IMR-90 (cell line): ENCODE results near the gene DNAI7. TPM values are rescaled to one million over a fixed set of nuclear protein-coding genes. Genes with fewer than 3 reads are reported as not detected.

Source experiments
- ATAC-seq: fragments of 200-7000 bp; cut with Tn5 transposase; 2 replicates; pipeline ENCODE4 v1.9.1; 2020; ENCODE audit warnings: low read depth, mild to moderate bottlenecking, moderate library complexity
- BruUV-seq: library from RNA; stranded (reverse); fragments of 400-500 nt; replicated peaks from 2 replicates; lab custom pipeline; 2021; lab: Mats Ljungman, UMichigan
- CTCF ChIA-PET: fragments of 300-600 bp; formaldehyde crosslinking; extraction: SDS; loops from one replicate; lab custom pipeline; 2021; ENCODE audit warnings: antibody characterized with exemption; lab: Yijun Ruan, JAX
- POLR2A ChIA-PET: fragments of 300-600 bp; sonication (Branson Sonifier 250); formaldehyde crosslinking; loops from one replicate; lab custom pipeline; 2022; ENCODE audit warnings: antibody characterized with exemption; ENCODE audit not compliant: unreplicated experiment; lab: Charles Lee
- DNase-seq: peaks from one replicate; pipeline ENCODE4 v3.0.0; 2013
- H2AFZ ChIP-seq: replicated peaks from 2 replicates; pipeline ENCODE3; 2013; ENCODE audit warnings: low read length, mild to moderate bottlenecking; ENCODE audit not compliant: poor library complexity
- H2AK5ac ChIP-seq: 2 replicates; pipeline ENCODE4 v1.6.1; 2013; ENCODE audit warnings: low read depth, low read length, inconsistent platforms
- H2AK9ac ChIP-seq: replicated peaks from 2 replicates; pipeline ENCODE3; 2013; ENCODE audit warnings: mild to moderate bottlenecking, low read depth, low read length, moderate library complexity; ENCODE audit not compliant: poor library complexity
- H2BK120ac ChIP-seq: 2 replicates; pipeline ENCODE4 v1.6.1; 2013; ENCODE audit warnings: low read depth, low read length, inconsistent platforms
- H2BK15ac ChIP-seq: 3 replicates; pipeline ENCODE4 v1.6.1; 2013; ENCODE audit warnings: low read depth, low read length, inconsistent platforms
- H2BK20ac ChIP-seq: 2 replicates; pipeline ENCODE4 v1.6.1; 2013; ENCODE audit warnings: low read depth, mild to moderate bottlenecking, inconsistent platforms, low read length, moderate library complexity
- H2BK5ac ChIP-seq: 2 replicates; pipeline ENCODE4 v1.6.1; 2013; ENCODE audit warnings: mild to moderate bottlenecking, low read depth, low read length, inconsistent platforms; ENCODE audit not compliant: poor library complexity, severe bottlenecking
- H3K14ac ChIP-seq: replicated peaks from 2 replicates; pipeline ENCODE4 v1.6.1; 2013; ENCODE audit warnings: low read depth, low read length, inconsistent platforms
- H3K18ac ChIP-seq: 2 replicates; pipeline ENCODE4 v1.6.1; 2013; ENCODE audit warnings: low read depth, low read length, control low read depth
- H3K23ac ChIP-seq: 2 replicates; pipeline ENCODE4 v1.6.1; 2013; ENCODE audit warnings: low read depth, low read length, inconsistent platforms
- H3K27ac ChIP-seq: 2 replicates; pipeline ENCODE4 v1.5.1; 2013; ENCODE audit warnings: mild to moderate bottlenecking, control low read depth, low read length; ENCODE audit not compliant: insufficient read depth
- H3K27me3 ChIP-seq: 2 replicates; pipeline ENCODE4 v1.6.1; 2013; ENCODE audit warnings: low read length; ENCODE audit not compliant: control insufficient read depth, insufficient read depth
- H3K36me3 ChIP-seq: 2 replicates; pipeline ENCODE4 v1.6.1; 2013; ENCODE audit warnings: low read length, mixed read lengths; ENCODE audit not compliant: control insufficient read depth, insufficient read depth
- H3K4ac ChIP-seq: 2 replicates; pipeline ENCODE4 v1.6.1; 2013; ENCODE audit warnings: low read depth, low read length, inconsistent platforms
- H3K4me1 ChIP-seq: 2 replicates; pipeline ENCODE4 v1.6.1; 2013; ENCODE audit warnings: low read length, mixed read lengths; ENCODE audit not compliant: control insufficient read depth, insufficient read depth
- H3K4me2 ChIP-seq: 2 replicates; pipeline ENCODE4 v1.6.1; 2013; ENCODE audit warnings: low read depth, mild to moderate bottlenecking, control low read depth, low read length, moderate library complexity
- H3K4me3 ChIP-seq: 2 replicates; pipeline ENCODE4 v1.5.1; 2013; ENCODE audit warnings: low read depth, mild to moderate bottlenecking, control low read depth, low read length, moderate library complexity; ENCODE audit not compliant: insufficient read depth
- H3K56ac ChIP-seq: 2 replicates; pipeline ENCODE4 v1.6.1; 2013; ENCODE audit warnings: low read length, inconsistent platforms; ENCODE audit not compliant: insufficient read depth; ENCODE audit errors: extremely low read depth
- H3K79me1 ChIP-seq, 2 experiments: 2 replicates each; pipeline ENCODE4 v1.6.1; 2013; ENCODE audit warnings: low read length in 2 of 2, inconsistent platforms in 1 of 2, low read depth in 1 of 2
- H3K9ac ChIP-seq: 2 replicates; pipeline ENCODE4 v1.6.1; 2013; ENCODE audit warnings: low read depth, low read length, control low read depth
- H3K9me1 ChIP-seq: 2 replicates; pipeline ENCODE4 v1.6.1; 2013; ENCODE audit warnings: low read length, inconsistent platforms; ENCODE audit not compliant: insufficient read depth
- H3K9me3 ChIP-seq: 2 replicates; pipeline ENCODE4 v1.6.1; 2013; ENCODE audit warnings: low read length; ENCODE audit not compliant: control insufficient read depth, insufficient read depth
- H4K20me1 ChIP-seq: 2 replicates; pipeline ENCODE4 v1.6.1; 2013; ENCODE audit warnings: low read length, inconsistent platforms; ENCODE audit not compliant: insufficient read depth
- H4K5ac ChIP-seq: 2 replicates; pipeline ENCODE4 v1.6.1; 2013; ENCODE audit warnings: mild to moderate bottlenecking, low read depth, low read length, control low read depth
- H4K8ac ChIP-seq, 2 experiments: 2 replicates each; pipeline ENCODE4 v1.6.1; 2013; ENCODE audit warnings: low read depth in 2 of 2, low read length in 2 of 2, control low read depth in 1 of 2, inconsistent platforms in 1 of 2
- H4K91ac ChIP-seq: 2 replicates; pipeline ENCODE4 v1.6.1; 2013; ENCODE audit warnings: low read depth, low read length, inconsistent platforms; ENCODE audit not compliant: insufficient read depth
- BHLHE40 ChIP-seq: fragments of 150-350 bp; IDR thresholded peaks from 2 replicates; pipeline ENCODE4 v1.6.1; 2016; ENCODE audit warnings: mild to moderate bottlenecking, low read depth, low read length
- CHD1 ChIP-seq: IDR thresholded peaks from 2 replicates; pipeline ENCODE4 v1.6.1; 2012; ENCODE audit warnings: low read depth, low read length, improper control_type of control experiment
- MAZ ChIP-seq: IDR thresholded peaks from 2 replicates; pipeline ENCODE4 v1.6.1; 2012; ENCODE audit warnings: low read depth, mild to moderate bottlenecking, low read length, improper control_type of control experiment, moderate library complexity, borderline replicate concordance
- MXI1 ChIP-seq: IDR thresholded peaks from 2 replicates; pipeline ENCODE4 v1.6.1; 2012; ENCODE audit warnings: low read depth, mild to moderate bottlenecking, low read length, moderate library complexity, borderline replicate concordance
- POLR2A ChIP-seq: IDR thresholded peaks from 2 replicates; pipeline ENCODE4 v1.6.1; 2012; ENCODE audit warnings: mild to moderate bottlenecking, low read depth, low read length
- RAD21 ChIP-seq: IDR thresholded peaks from 2 replicates; pipeline ENCODE4 v1.6.1; 2012; ENCODE audit warnings: low read length, improper control_type of control experiment
- RCOR1 ChIP-seq: IDR thresholded peaks from 2 replicates; pipeline ENCODE4 v1.6.1; 2012; ENCODE audit warnings: mild to moderate bottlenecking, low read length, improper control_type of control experiment; ENCODE audit not compliant: insufficient replicate concordance
- RFX5 ChIP-seq: IDR thresholded peaks from 2 replicates; pipeline ENCODE4 v1.8.0; 2012; ENCODE audit warnings: low read depth, mild to moderate bottlenecking, low read length, moderate library complexity
- SMC3 ChIP-seq: fragments of 150-350 bp; IDR thresholded peaks from 2 replicates; pipeline ENCODE4 v1.6.1; 2016; ENCODE audit warnings: low read depth, mild to moderate bottlenecking, antibody characterized with exemption, low read length, moderate library complexity
- WGBS, 2 experiments: methylation state at CpG; one replicate each; pipeline versions ENCODE4 v1.1.5 to v1.1.7; 2013; ENCODE audit warnings: missing lambda C conversion rate in 2 of 2; ENCODE audit not compliant: insufficient read length in 1 of 2; ENCODE audit errors: extremely low coverage in 2 of 2; 5-methylcytosine and 5-hydroxymethylcytosine counted together
- dilution Hi-C: fragments of 300-500 bp; cut with HindIII; formaldehyde crosslinking; loops from one replicate; pipeline ENCODE4 v1.14.3; 2018; ENCODE audit warnings: low sequenced_read_pairs; ENCODE audit not compliant: unreplicated experiment
- in situ Hi-C: fragments of 300-500 bp; cut with MboI; formaldehyde crosslinking; loops from 3 replicates; pipeline ENCODE4 v1.14.3; 2019; ENCODE audit warnings: low sequenced_read_pairs, inconsistent platforms, mixed read lengths
- intact Hi-C: fragments of 100-400 bp; cut with micrococcal nuclease; formaldehyde crosslinking; loops from 2 replicates; pipeline ENCODE4 v1.10.0; 2022
- polyA plus RNA-seq, 3 experiments: library from polyadenylated mRNA; depleted of rRNA; stranded (reverse); fragments of >200 nt; gene quantifications; 2 replicates each; pipeline ENCODE4 v1.2.3, GENCODE V29; 2012; ENCODE audit warnings: low replicate concordance in 1 of 3
- total RNA-seq: library from RNA; depleted of rRNA; stranded (reverse); fragments of >200 nt; gene quantifications from 2 replicates; pipeline ENCODE4 v1.2.3, GENCODE V29; 2012
- TF ChIP-seq, protein P1 (sequence below): fragments of 150-350 bp; IDR thresholded peaks from 2 replicates; pipeline ENCODE4 v1.6.1; 2017; ENCODE audit warnings: mild to moderate bottlenecking, antibody characterized with exemption, low read length, low read depth
- TF ChIP-seq, protein P2 (sequence below): fragments of 150-350 bp; IDR thresholded peaks from 2 replicates; pipeline ENCODE4 v1.6.1; 2016; ENCODE audit warnings: low read depth, mild to moderate bottlenecking, low read length, moderate library complexity, borderline replicate concordance
- TF ChIP-seq, protein P3 (sequence below): conservative IDR thresholded peaks from 2 replicates; pipeline ENCODE4 v1.5.1; 2012; ENCODE audit warnings: mild to moderate bottlenecking, low read depth, low read length, improper control_type of control experiment

Gene DNAI7
- total and polyA plus RNA-seq, 2 of the 4 experiments (the other 2 are of a cell fraction) = under 0.01 to 0.07 TPM

DNA sequence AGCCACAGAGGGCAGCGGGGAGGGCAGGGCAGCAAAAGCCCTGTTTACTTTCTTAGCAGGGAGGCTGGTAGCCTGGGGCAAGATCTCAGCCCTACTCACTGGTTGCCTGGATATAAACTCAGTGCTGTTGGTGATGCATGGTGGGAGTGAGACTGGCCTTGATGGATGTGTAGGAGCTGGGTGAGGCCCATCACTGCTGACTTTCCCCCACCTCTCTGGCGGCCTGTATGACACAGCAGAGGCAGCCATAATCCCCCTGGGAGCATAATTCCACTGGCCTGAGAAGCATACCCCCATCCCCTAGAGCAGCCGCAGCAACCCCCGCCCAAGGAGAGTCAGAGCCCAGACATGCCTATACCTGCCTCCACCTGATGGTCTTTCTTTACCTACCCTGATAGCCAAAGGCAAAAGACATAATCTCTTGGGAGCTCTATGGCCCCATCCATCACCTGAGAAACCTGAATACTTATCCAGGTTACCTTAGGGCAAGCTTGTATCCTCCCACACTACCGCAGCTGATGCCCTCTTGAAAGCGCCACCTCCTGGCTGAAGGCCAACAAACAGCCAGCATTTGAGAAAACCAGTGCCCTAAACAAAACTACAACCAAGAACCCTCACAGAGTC, 59.3 kb downstream of the DNAI7 start:
- TF ChIP-seq POLR2A (no peak), MAZ (no peak), MXI1 (no peak), RCOR1 (no peak), CHD1 (no peak), RFX5 (no peak), RAD21 (no peak), BHLHE40 (no peak), SMC3 (no peak)
- TF ChIP-seq, protein P1, sequence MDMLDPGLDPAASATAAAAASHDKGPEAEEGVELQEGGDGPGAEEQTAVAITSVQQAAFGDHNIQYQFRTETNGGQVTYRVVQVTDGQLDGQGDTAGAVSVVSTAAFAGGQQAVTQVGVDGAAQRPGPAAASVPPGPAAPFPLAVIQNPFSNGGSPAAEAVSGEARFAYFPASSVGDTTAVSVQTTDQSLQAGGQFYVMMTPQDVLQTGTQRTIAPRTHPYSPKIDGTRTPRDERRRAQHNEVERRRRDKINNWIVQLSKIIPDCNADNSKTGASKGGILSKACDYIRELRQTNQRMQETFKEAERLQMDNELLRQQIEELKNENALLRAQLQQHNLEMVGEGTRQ = no peak
- TF ChIP-seq, protein P2, sequence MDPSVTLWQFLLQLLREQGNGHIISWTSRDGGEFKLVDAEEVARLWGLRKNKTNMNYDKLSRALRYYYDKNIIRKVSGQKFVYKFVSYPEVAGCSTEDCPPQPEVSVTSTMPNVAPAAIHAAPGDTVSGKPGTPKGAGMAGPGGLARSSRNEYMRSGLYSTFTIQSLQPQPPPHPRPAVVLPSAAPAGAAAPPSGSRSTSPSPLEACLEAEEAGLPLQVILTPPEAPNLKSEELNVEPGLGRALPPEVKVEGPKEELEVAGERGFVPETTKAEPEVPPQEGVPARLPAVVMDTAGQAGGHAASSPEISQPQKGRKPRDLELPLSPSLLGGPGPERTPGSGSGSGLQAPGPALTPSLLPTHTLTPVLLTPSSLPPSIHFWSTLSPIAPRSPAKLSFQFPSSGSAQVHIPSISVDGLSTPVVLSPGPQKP = no peak
- TF ChIP-seq, protein P3, sequence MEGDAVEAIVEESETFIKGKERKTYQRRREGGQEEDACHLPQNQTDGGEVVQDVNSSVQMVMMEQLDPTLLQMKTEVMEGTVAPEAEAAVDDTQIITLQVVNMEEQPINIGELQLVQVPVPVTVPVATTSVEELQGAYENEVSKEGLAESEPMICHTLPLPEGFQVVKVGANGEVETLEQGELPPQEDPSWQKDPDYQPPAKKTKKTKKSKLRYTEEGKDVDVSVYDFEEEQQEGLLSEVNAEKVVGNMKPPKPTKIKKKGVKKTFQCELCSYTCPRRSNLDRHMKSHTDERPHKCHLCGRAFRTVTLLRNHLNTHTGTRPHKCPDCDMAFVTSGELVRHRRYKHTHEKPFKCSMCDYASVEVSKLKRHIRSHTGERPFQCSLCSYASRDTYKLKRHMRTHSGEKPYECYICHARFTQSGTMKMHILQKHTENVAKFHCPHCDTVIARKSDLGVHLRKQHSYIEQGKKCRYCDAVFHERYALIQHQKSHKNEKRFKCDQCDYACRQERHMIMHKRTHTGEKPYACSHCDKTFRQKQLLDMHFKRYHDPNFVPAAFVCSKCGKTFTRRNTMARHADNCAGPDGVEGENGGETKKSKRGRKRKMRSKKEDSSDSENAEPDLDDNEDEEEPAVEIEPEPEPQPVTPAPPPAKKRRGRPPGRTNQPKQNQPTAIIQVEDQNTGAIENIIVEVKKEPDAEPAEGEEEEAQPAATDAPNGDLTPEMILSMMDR = no peak
- in situ Hi-C loops (loop anchor here (25.0 kb wide), 1 partner anchor 1923 kb away; no protein-coding TSS in a partner anchor), dilution Hi-C loops (no loop called here), intact Hi-C loops (no loop called here)
- no TSS peak for BruUV-seq
- peak overlapping the region; percentile 26 for H2AK9ac ChIP-seq
- H3K4ac ChIP-seq = no peak overlapping the region
- ChIA-PET POLR2A (no interaction called here), CTCF (interaction anchor here (0.7 to 1.2 kb wide), 2 partner anchors 34 to 251 kb away, joined by 3 read pairs; no protein-coding TSS in a partner anchor)
- no peak overlapping the region; the same call in 1 of the 2 replicates for H2BK120ac ChIP-seq
- no peaks in the 10 kb centered on the region for H3K36me3 ChIP-seq
- no peaks in the 10 kb centered on the region for H4K20me1 ChIP-seq
- no peak overlapping the region for H4K8ac ChIP-seq
- H3K14ac ChIP-seq = no peak overlapping the region; the same call in 1 of the 2 replicates
- H2BK5ac ChIP-seq = no peak overlapping the region
- no peak overlapping the region for H3K23ac ChIP-seq
- H3K4me3 ChIP-seq = no peak overlapping the region
- H3K9me3 ChIP-seq = no peaks in the 10 kb centered on the region
- H2AK5ac ChIP-seq = 0 out of 2 replicates have a peak overlapping the region, but pooled peaks have one; percentile 50
- H3K27me3 ChIP-seq = no peaks in the 10 kb centered on the region
- DNase-seq (no peak), ATAC-seq (no peak)
- no peak overlapping the region for H3K27ac ChIP-seq
- no peaks in the 10 kb centered on the region for H3K79me1 ChIP-seq
- H3K4me2 ChIP-seq = no peak overlapping the region
- H3K9me1 ChIP-seq = no peaks in the 10 kb centered on the region
- no peak overlapping the region for H3K56ac ChIP-seq
- H2AFZ ChIP-seq = no peak overlapping the region
- H4K91ac ChIP-seq = 0 out of 2 replicates have a peak overlapping the region, but pooled peaks have one; percentile 36
- H4K5ac ChIP-seq = no peak overlapping the region
- no peak overlapping the region for H2BK15ac ChIP-seq
- no peak overlapping the region for H3K18ac ChIP-seq
- peak overlapping the region; percentile 32; the same call in 1 of the 2 replicates for H2BK20ac ChIP-seq
- H3K9ac ChIP-seq = no peak overlapping the region
- H3K4me1 ChIP-seq = peaks cover 2% of the 10 kb centered on the region
- 84% methylated on average over 3 of the region's 6 CpGs; no CpG with 5 or more reads in 1 of the 2 experiments for WGBS, 2 experiments
